HG02642 (cell line): ENCODE results near the gene SMIM43.
A peak's percentile ranks its signal among the peaks of the same experiment; 100 is the strongest.
"Not testable (repeated sequence)": the region's sequence is repeated elsewhere in the genome, so short reads cannot be mapped to it uniquely, and the experiment has no call there.

Source experiments
- ATAC-seq: cut with Tn5 transposase; IDR thresholded peaks from one replicate; pipeline ENCODE4 v1.9.1; 2021; ENCODE audit warnings: mild to moderate bottlenecking; ENCODE audit not compliant: unreplicated experiment, poor library complexity

SMIM43 gene

DNA sequence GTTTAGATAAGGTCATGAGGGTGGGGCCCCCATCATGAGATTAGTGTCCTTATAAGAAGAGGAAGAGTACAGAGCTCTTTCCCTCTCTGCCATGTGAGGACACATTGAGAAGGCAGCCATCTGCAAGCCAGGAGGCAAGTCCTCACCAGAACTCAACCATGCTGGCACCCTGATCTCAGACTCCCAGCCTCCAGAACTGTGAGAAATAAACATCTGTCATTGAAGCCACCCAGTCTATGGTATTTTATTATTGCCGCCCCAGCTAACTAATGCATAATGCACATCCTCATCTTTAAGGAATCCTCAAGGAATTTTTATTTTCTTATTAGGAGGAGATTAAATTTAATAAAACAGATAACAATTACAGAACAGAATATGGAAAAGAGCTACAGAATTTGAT, 19.4 kb upstream of the SMIM43 start:
- no peak for ATAC-seq

DNA sequence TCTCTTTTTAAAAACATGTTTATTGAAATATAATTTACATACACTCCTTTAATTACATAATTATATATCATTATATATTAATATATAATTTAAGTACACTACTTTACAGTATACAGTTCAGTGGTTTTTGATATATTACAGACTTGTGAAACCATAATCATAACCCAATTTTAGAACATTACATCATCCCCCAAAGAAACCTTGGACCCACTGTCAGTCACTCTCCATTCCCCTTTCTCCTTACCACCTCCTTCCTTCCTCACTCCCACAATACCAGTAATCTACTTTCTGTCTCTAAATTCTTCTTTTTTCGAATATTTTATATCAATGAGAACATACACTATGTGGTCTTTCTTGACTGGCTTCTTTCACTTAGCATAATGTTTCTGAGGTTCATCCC, 18.2 kb upstream of the SMIM43 start:
- no peak for ATAC-seq

DNA sequence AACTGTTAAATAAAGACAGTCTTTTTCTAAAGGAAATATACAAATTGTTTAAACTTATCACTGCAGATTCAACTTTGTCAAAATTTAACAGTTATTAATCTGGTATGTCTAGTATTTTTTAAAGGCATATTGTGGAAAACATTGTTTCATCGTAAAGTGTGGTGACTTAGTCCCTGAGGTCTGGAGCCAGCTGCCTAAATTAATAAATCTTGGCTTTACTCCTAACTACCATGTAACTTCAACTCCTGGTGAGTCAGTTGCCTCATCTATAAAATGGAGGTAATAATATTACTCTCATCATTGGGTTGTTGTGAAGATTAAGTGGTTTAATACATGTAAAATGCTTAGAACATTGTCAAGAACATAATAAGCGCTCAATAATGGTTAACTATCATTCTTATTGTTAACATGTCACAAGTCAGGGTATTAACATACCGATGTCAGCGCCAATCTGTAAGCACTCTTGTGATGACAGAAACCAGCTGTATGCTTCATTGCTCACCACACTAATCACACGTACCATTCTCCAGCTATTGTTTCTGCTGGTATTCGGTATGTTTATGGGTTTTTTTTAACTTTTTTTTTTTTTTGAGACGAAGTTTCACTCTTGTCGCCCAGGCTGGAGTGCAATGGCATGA, 14.1 kb upstream of the SMIM43 start:
- ATAC-seq: no peak

DNA sequence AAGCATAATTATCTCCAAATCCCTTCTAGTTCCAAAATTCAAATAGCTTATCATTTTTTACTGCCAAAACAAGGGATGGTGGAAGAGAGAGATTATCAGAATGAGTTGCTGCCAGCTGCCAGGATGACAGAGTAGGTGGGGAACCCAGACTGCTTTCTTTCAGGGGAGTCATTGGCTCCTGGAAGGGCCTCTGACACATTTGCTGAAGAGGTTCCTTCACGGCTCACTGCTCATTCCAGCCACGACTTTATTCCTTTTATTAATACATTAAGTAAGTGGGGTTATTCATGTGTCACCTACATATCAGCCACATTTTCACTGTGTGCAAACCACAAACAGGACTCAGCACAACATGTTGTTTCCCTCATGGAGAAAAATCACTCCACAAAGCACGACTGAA, 12.7 kb upstream of the SMIM43 start:
- peak; percentile 63 for ATAC-seq

DNA sequence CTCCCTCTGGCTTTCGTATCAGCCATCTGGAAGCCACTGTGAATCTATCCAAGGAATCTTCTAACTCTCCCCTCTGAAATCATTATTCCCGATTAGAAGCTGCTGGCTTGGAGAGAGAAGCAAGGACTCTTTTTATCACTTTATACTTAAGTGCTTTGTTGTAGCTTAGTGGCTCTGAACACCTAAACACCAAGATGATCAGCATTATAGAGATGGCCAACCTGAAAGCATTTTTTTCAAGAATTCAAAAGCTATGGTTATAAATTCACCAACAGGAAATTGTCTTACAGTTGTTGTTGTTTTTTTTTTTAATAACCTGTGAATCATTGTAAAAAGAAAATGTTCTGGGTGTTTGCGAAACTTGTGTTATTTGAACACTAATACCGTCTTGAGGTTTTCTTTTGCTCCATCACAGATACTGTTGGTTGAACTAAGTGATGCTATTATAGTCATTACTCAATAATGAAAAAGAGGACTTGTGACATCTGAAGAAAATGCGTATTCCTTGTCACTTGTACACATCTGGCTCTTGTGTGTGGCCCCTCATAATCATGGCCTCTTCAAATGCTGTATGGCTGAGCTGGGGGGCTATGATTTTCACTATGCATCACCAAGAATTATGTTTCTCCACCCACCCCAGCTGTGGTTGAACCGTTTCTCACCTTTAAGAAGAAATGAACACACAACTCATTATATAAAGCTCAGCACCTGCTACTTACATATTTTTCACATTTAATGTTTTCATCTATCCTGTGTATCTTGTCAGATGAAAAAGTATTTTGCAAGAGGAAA, 11.8 kb upstream of the SMIM43 start:
- ATAC-seq: no peak

DNA sequence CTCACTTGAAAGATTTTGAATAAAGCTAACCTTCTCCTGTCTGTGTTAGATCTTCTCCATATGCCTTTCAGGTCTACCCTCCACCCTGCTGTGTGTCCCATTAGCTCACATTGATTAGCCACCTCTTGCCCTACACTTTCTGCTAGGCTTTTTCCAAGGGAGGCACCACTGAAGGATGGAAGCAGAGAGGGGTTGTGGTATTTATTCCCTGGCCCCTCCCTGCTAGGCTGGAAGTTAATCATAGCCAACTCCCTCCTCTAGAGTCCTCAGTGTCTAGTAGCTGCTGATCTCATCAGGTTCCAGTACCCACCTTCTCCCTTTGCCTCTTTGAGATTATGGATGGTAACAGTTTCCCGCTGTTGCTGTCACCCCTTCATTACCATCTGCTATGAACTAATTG, 8.9 kb upstream of the SMIM43 start:
- no peak for ATAC-seq

DNA sequence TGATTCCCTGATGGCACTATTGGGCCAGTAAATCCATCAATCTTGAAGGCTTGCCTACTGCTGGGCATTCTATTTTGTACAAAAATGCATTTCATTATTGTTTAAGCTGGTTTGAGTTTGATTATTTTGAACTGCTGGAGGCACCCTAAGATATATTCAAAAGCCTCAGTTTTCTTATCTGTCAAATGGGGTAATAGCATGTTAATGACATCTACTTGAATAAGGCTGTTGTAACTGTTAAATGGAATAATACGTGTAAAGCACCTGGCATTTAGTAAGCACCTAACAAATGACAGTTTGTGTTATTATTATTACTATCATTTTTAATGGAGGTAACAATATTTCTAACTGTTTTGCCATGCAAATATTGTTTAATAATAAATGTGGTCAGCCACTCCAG, 6.9 kb upstream of the SMIM43 start:
- ATAC-seq: no peak

DNA sequence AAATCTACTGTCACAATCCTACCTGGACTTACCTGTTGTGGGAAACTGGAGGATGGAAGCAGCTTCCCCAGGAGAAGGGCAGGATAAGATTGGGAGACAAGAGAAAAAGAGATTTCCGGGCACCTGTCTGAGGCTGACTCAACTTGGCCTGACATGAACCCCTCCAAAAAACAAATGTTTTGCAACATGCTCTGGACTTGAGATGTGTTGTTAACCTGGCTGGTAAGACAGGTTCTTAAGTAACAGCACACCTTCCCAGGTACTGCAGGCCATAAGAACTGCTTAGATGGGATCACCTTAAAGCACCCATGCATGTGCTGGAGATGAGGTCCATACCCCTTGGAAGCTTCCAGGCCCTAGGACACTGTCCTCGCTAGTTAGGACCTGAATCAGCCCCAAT, 4.4 kb upstream of the SMIM43 start:
- no peak for ATAC-seq

DNA sequence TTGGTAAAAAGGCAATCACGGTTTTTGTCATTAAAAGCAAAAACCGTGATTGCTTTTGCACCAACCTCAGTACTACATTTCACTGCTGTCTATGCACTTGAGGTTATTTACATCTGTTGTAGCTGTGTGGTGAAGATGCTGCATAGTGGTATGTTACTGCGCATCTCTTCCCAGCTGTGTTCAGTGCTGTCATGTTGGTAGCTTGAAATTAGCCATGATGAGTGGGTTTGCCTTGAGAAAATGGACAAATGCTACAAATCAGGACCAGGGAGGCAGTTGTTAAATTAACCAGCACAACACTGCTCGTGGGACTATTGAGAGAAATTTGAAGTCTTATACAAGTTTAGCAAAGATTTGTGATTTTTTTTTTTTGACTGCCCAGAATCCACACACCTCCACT, 2.2 kb upstream of the SMIM43 start:
- ATAC-seq: no peak

DNA sequence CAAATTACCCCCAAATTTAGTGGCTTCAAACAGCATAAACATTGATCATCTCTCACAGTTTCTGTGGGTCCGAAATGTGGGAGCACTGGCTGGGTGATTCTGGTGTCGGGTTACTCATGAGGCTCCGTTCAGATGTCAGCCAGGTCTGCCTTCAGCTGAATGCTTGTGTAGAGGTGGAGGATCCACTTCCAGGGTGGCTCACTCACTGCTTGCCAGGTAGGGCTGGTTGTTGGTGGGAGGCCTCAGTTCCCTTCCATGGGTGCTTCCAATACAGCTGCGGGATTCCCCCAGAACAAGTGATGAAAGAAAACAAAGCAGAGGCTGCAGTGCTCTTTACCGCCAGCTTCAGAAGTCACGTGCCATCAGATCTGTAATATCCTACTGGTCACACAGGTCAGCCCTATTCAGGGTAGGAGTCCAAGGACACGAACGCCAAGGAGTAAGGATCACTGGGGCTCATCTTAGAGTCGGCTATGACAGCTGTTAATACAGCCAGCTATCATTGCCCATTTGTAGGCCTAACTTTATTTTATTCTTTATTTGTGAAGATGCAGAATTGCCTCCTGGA, 1.1 kb upstream of the SMIM43 start:
- no peak for ATAC-seq

DNA sequence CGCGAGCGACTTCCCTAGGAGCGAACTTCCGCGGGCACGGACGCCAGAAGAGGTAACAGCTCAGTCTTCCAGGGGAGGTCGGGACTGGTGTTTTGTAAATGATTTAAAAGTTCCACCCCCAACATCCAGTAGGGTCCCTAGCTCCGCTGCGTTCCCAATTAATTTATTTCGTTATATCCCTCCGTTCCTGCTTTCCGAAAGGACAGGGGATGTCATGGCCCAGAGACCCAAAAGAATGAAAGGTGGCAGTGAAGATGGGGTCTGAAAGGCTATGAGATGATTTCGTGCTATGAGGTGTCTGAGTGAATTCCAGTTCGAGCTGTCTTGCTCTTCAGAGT, 373 bp upstream of the SMIM43 start:
- ATAC-seq: no peak

DNA sequence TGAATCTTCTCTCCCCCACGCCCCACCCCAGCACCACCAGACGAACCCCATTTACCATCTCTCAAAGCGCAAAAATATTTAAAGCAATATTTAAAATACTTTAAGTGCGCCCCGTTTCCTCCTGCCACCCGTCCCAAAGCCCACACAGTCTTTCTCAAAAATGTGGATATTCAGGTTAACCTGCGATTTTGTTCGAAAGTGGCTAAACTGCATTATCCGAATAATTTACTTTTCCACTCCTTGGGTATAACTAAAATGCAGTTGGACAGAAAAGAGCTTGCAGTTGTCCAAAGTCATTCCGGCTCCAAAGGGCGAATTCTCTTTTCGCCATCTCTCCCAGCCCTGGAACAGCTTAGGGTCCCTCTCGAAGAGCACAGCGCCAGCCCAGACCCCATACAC, 662 bp downstream of the SMIM43 start:
- no peak for ATAC-seq

DNA sequence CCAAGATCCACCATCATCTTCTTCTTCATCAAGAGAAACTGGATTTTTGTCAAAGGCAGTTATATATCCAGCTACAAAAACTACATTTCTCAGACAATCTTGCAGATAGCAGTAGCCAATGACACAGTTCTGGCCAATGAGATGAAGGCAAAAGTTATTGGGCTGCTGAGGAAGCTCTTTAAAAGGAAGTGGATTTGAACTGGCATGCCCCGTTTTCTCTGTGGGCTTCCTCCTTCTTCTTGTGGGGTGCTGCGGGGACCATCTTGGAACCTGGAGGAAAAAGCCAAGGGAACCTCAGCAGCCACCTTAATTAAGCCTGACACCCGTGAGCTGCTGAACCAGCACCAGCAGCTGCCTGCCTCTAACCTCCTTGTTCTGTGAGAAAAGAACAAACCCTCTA, 4.8 kb downstream of the SMIM43 start:
- ATAC-seq: no peak

DNA sequence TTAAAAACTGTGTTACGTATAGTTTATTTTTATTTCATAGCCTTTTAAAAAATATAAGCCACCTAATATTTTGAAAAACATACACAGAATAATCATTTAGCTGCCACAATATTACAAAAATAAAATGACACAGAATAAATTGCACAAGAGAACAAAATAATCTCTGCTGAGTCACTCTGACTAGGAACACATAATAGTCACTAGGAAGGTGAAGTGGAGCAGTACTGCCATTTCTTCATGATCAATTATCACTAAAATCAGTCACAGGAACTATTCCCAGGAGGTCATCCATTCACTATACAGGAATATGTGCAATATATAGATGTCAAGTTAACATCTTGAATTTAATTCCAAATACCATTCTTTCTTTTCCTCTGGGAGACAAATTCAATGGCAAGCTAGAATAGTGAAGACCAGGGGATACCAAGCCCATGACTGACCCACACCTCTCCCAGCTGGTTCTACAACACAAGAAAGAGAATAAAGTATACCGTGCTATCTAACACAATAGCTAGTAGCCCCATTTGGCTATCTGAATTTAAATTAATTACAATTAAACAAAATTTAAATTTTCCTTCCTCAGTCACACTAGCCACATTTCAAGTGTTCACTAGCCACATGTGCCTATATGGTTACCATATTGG, 5.9 kb downstream of the SMIM43 start:
- no peak for ATAC-seq

DNA sequence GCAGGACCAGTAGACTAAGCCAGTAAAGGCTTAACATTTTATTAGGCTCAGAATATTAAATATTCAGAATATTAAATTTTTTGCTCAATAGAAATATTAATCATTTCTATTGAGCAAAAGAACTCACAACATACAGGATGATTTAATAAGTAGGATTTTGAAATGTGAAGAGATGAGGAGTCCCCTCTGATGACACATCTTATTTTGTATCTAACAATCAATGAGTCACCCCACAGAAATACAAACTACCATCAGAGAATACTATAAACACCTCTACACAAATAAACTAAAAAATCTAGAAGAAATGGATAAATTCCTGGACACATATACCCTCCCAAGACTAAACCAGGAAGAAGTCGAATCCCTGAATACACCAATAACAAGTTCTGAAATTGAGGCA, 12.8 kb downstream of the SMIM43 start:
- ATAC-seq: not testable (repeated sequence)

DNA sequence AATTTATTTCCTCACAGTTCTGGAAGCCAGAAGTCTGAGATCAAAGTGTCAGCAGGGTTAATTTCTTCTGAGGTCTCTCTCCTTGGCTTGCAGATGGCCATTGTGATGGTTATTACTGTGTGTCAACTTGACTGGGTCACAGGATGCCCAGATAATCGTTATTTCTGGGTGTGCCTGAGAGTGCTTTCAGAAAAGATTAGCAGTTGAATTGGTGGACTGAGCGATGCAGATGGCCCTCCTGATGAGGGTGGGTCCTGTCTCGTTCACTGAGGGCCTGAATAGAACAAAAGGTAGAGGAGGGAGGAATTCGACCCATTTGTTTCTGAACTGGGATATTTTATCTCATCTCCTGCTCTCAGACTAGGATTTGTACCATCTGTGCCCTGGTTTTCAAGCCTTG, 15.7 kb downstream of the SMIM43 start:
- no peak for ATAC-seq

DNA sequence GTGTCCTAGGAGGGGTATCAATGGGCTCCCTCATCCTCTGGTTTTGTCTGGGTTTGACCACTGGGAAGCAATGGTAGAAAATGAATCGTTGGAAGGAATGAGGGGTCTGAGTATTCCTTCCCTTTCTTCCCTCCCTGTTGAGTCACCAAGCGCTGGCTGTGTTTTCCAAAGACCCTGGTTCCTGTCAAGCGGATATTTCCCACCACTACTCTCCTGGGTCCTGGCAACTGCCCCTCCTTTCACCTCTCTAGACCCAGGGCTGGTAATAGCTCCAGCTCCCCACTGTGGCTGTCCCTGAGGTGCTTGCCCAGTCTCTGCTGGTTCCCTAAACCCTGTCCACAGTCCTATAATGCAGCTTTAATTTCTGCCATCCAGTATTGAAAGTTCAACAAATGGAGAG, 22.2 kb downstream of the SMIM43 start:
- ATAC-seq: no peak

DNA sequence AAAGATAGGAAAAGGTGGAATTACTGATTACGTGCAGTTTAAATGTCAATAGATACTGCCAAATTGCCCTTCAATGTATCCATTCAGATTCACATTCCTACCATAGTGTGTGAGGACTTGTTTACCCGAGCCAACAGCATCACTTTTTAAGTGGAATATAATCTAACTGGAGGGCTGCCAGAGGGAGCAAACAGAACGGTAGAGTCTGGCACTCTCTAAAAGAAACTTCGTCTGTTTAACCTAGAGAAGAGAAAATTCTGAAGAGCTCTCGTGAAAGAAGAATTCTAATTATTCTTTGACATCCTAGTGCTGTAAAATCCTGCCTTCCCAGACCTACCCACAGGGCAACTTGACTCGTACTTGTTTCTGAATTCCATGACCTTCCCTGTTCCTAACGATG, 23.2 kb downstream of the SMIM43 start:
- ATAC-seq: no peak

DNA sequence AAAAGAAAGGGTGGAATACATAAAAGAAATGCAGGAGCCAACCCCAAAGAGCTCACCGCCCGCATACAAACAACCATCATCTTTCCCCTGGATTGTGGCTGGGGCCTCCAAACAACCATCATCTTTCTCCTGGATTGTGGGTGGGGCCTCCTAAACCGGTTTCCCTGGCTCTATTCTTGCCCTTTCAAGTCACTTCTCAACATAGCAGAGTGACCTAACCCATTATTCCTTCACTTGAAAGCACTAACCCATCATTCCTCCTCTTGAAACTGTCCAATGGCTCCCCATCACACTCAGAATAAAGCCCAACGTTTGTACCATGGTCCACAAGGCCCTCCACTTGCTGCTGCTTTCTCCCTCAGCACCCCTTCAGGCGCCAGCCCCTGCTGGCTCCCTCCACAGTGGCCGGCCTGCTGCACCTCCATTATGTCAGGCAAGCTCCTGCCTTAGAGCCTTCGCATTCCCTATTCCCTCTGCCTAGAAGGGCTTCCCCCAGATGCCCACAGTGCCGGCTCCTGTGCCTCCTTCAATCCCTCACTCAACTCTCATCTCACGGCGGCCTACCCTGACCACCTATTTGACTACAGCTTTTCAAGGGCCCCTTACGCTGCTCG, 24.1 kb downstream of the SMIM43 start:
- ATAC-seq: no peak

DNA sequence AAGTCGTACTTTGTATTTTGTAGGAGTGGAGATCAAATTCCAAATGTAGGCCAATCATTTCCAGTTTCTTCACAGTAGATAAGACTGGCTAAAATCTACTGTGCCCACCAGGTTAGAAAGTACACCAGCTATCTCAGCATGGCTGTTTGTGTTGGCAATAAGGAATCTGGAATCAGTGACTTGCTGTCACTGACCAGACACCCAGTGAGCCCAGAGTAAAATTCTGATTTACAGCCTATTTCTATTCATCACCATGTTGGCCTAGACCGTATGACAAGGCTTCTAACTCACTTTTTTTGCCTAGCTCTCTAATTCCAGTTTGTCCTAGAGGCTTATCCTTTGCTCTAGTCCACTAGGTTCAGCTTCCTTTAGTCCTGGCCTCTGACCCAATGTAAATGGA, 25.4 kb downstream of the SMIM43 start:
- no peak for ATAC-seq
